Brain microvascular endothelial cell (primary cell): ENCODE measurements around the gene SLC16A11.

Experiments
- DNase-seq: peaks from one replicate; pipeline ENCODE4 v3.0.0-alpha.2; 2020
- H3K27ac ChIP-seq: fragments of 250-450 bp; sonication (Bioruptor Pico); 2 replicates; pipeline ENCODE4 v1.5.1; 2020; ENCODE audit warnings: mild to moderate bottlenecking, moderate library complexity
- H3K27me3 ChIP-seq: fragments of 250-450 bp; sonication (Bioruptor Pico); replicated peaks from 2 replicates; pipeline ENCODE4 v1.5.1; 2020; ENCODE audit warnings: mild to moderate bottlenecking
- H3K36me3 ChIP-seq: fragments of 250-450 bp; sonication (Bioruptor Pico); replicated peaks from 2 replicates; pipeline ENCODE4 v1.5.1; 2020; ENCODE audit warnings: mild to moderate bottlenecking
- H3K4me3 ChIP-seq: 2 replicates; pipeline ENCODE4 v1.5.1; 2011; ENCODE audit warnings: low read depth, mild to moderate bottlenecking, control low read depth, low read length, moderate library complexity
- in situ Hi-C: cut with HindIII; loops from 2 replicates; pipeline ENCODE4 v1.10.0; 2017; ENCODE audit warnings: low sequenced_read_pairs, low pct_ligation_motif_present
- TF ChIP-seq, protein P1 (sequence below): IDR thresholded peaks from 2 replicates; pipeline ENCODE4 v1.5.1; 2011; ENCODE audit warnings: low read depth, mild to moderate bottlenecking, moderate library complexity, low read length, control low read depth, inconsistent platforms; ENCODE audit errors: missing control alignments

The SLC16A11 gene

DNA sequence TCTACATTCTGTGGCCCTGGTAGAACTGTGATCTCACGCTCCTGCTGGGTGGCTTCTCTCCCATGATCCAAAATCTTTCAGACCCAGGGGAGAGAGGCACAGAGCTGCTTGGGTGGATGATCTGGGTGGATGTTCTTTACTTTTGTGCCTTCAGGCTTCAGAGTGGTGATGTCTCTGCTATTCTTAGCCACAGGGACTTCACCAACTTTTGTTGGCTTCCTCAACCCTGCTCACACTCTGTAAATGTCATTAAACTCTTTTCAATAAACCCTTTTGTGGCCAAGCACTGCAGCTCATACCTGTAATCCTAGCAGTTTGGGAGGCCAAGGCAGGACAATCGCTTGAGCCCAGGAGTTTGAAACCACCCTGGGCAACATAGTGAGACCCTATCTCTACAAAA, 28.5 kb upstream of the SLC16A11 start:
- H3K36me3 ChIP-seq: no peaks in the 10 kb centered on the region
- H3K27me3 ChIP-seq: no peaks in the 10 kb centered on the region
- DNase-seq: no peak
- TF ChIP-seq, protein P1, sequence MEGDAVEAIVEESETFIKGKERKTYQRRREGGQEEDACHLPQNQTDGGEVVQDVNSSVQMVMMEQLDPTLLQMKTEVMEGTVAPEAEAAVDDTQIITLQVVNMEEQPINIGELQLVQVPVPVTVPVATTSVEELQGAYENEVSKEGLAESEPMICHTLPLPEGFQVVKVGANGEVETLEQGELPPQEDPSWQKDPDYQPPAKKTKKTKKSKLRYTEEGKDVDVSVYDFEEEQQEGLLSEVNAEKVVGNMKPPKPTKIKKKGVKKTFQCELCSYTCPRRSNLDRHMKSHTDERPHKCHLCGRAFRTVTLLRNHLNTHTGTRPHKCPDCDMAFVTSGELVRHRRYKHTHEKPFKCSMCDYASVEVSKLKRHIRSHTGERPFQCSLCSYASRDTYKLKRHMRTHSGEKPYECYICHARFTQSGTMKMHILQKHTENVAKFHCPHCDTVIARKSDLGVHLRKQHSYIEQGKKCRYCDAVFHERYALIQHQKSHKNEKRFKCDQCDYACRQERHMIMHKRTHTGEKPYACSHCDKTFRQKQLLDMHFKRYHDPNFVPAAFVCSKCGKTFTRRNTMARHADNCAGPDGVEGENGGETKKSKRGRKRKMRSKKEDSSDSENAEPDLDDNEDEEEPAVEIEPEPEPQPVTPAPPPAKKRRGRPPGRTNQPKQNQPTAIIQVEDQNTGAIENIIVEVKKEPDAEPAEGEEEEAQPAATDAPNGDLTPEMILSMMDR: no peak
- H3K27ac ChIP-seq: no peak overlapping the region
- in situ Hi-C loops: loop anchor here (25.0 kb wide), 1 partner anchor 115 kb away; the partner anchor contains the start of gene ASGR1
- H3K4me3 ChIP-seq: no peak overlapping the region

DNA sequence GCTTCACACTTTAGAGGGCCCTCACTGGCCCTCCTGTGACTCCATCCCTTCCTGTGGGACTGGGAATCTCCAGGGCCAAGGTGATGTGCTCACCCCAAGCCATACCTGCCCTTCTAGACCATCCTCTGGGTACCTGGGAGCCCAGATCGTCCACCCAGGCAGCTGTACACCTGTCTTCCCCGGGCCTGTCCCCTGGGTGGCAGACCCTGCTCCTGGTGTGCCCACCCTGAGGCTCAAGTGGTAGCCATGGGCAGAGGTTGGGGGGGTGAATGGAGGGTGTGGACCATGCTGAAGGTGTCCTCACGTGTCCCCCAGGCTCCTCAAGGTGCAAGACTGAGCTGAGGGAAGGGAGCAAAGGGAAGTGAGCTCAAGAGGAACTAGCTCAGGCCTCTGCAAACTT, 26.8 kb upstream of the SLC16A11 start:
- Histone ChIP-seq H3K4me3 (no peak overlapping the region), H3K27me3 (no peaks in the 10 kb centered on the region), H3K36me3 (no peaks in the 10 kb centered on the region), H3K27ac (no peak overlapping the region)
- TF ChIP-seq, protein P1: no peak
- DNase-seq: no peak
- in situ Hi-C loops: loop anchor here (25.0 kb wide), 1 partner anchor 117 kb away; the partner anchor contains the start of gene ASGR1

- H3K27me3 ChIP-seq: no peaks in the 10 kb centered on the region
- no peak for DNase-seq
- no peak overlapping the region for H3K27ac ChIP-seq
- in situ Hi-C loops: loop anchor here (25.0 kb wide), 1 partner anchor 119 kb away; the partner anchor contains the start of gene ASGR1
- TF ChIP-seq, protein P1: no peak
- H3K36me3 ChIP-seq: no peaks in the 10 kb centered on the region
- no peak overlapping the region for H3K4me3 ChIP-seq
Observed at GRCh38 chr17:7068268-7068667, 24.4 kb upstream of the SLC16A11 start.

GRCh38 chr17:7067198-7067597, 23.3 kb upstream of the SLC16A11 start:
- no peak for DNase-seq
- in situ Hi-C loops: loop anchor here (25.0 kb wide), 1 partner anchor 120 kb away; the partner anchor contains the start of gene ASGR1
- no peaks in the 10 kb centered on the region for H3K27me3 ChIP-seq
- TF ChIP-seq, protein P1: no peak
- H3K4me3 ChIP-seq: no peak overlapping the region
- H3K36me3 ChIP-seq: no peaks in the 10 kb centered on the region
- no peak overlapping the region for H3K27ac ChIP-seq

DNA sequence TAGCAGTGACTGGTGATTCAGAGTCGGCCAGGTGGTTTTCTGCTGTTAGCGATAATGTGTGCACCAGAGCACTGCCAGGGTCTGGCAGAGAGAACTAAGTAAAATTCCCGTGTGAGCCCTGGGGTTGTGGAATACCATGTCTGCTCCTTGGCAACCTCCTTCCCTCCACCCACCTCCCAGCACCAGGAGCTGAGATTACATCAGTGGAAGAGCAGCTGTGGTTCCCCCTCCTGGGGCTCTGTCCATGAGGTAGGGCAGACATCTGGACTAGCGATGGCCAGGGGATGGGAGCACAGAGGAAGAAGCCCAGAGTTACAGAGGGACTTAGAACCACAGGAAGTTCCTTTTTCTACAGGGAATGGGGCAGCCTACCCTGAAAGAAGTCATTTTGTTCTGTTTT, 20.4 kb upstream of the SLC16A11 start:
- Histone ChIP-seq H3K4me3 (no peak overlapping the region), H3K27me3 (no peaks in the 10 kb centered on the region), H3K36me3 (no peaks in the 10 kb centered on the region), H3K27ac (no peak overlapping the region)
- no peak for DNase-seq
- TF ChIP-seq, protein P1: no peak
- in situ Hi-C loops: loop anchor here (25.0 kb wide), 1 partner anchor 123 kb away; the partner anchor contains the start of gene ASGR1
